H1 (cell line): ENCODE measurements around the gene IL9. TPM values are rescaled to one million over a fixed set of nuclear protein-coding genes. Genes with fewer than 3 reads are reported as not detected.

Experiments
- CTCF ChIA-PET: fragments of 300-600 bp; sonication (Branson Sonifier 250); formaldehyde crosslinking; loops from one replicate; lab custom pipeline; 2021; ENCODE audit not compliant: partially characterized antibody; lab: Charles Lee
- POLR2A ChIA-PET: fragments of 300-600 bp; sonication (Branson Sonifier 250); formaldehyde crosslinking; loops from one replicate; lab custom pipeline; 2021; ENCODE audit warnings: inconsistent platforms; ENCODE audit not compliant: partially characterized antibody; lab: Charles Lee
- DNase-seq, 2 experiments: peaks; one replicate each; pipeline versions ENCODE4 v3.0.0 to v3.0.0-alpha.2; 2010 to 2022; ENCODE audit warnings: low spot score in 2 of 2, low read depth in 1 of 2, mixed read lengths in 1 of 2
- FAIRE-seq: peaks from 2 replicates; lab custom pipeline; 2011; peaks lifted over from hg19 to GRCh38; lab: Jason Lieb, UNC
- H2AFZ ChIP-seq: 2 replicates; pipeline ENCODE4 v1.8.1; 2012; ENCODE audit warnings: low read length, inconsistent platforms
- H2AK5ac ChIP-seq: 2 replicates; pipeline ENCODE4 v1.6.1; 2013; ENCODE audit warnings: low read depth, low read length
- H2BK120ac ChIP-seq: replicated peaks from 2 replicates; pipeline ENCODE3; 2013; ENCODE audit warnings: low read depth, low read length, inconsistent platforms
- H2BK12ac ChIP-seq: 2 replicates; pipeline ENCODE4 v1.6.1; 2013; ENCODE audit warnings: low read depth, low read length
- H2BK15ac ChIP-seq: 2 replicates; pipeline ENCODE4 v1.6.1; 2013; ENCODE audit warnings: low read length
- H2BK20ac ChIP-seq: 2 replicates; pipeline ENCODE4 v1.6.1; 2013; ENCODE audit warnings: low read length
- H2BK5ac ChIP-seq: 2 replicates; pipeline ENCODE4 v1.6.1; 2013; ENCODE audit warnings: low read depth, low read length
- H3K14ac ChIP-seq: 2 replicates; pipeline ENCODE4 v1.6.1; 2013; ENCODE audit warnings: inconsistent platforms; ENCODE audit not compliant: insufficient read length
- H3K18ac ChIP-seq: 2 replicates; pipeline ENCODE4 v1.6.1; 2013; ENCODE audit warnings: low read length; ENCODE audit errors: extremely low read depth
- H3K23ac ChIP-seq: 2 replicates; pipeline ENCODE4 v1.6.1; 2013; ENCODE audit warnings: inconsistent platforms; ENCODE audit not compliant: insufficient read length
- H3K23me2 ChIP-seq: 2 replicates; pipeline ENCODE4 v1.6.1; 2013; ENCODE audit warnings: low read depth, low read length
- H3K27ac ChIP-seq: 2 replicates; pipeline ENCODE4 v1.6.1; 2011; ENCODE audit warnings: low read depth, low read length, inconsistent platforms
- H3K27me3 ChIP-seq, 4 experiments: replicated peaks in 1 of 4; 1 replicate in 1 of 4; 2 replicates in 3 of 4; pipeline versions ENCODE4 v1.6.1 to v1.8.1; 2011 to 2013; ENCODE audit warnings: low read length in 3 of 4, mild to moderate bottlenecking in 3 of 4, inconsistent platforms in 2 of 4, mixed read lengths in 2 of 4, moderate library complexity in 1 of 4; ENCODE audit not compliant: control insufficient read depth in 3 of 4, insufficient read depth in 3 of 4; ENCODE audit errors: extremely low read depth in 1 of 4
- H3K36me3 ChIP-seq, 4 experiments: 2 replicates each; pipeline versions ENCODE4 v1.6.1 to v1.8.1; 2011 to 2013; ENCODE audit warnings: mild to moderate bottlenecking in 4 of 4, low read length in 3 of 4, moderate library complexity in 2 of 4, control low read depth in 1 of 4, inconsistent platforms in 1 of 4; ENCODE audit not compliant: insufficient read depth in 4 of 4, control insufficient read depth in 2 of 4
- H3K4ac ChIP-seq: replicated peaks from 2 replicates; pipeline ENCODE3; 2013; ENCODE audit warnings: low read length, low read depth, mixed read lengths, inconsistent platforms; ENCODE audit not compliant: insufficient read length
- H3K4me1 ChIP-seq, 4 experiments: replicated peaks in 1 of 4; 1 replicate in 1 of 4; 2 replicates in 3 of 4; pipeline versions ENCODE4 v1.6.1 to v1.8.1; 2011 to 2013; ENCODE audit warnings: low read length in 3 of 4, inconsistent platforms in 2 of 4, mixed read lengths in 1 of 4; ENCODE audit not compliant: insufficient read depth in 4 of 4, control insufficient read depth in 3 of 4
- H3K4me2 ChIP-seq, 2 experiments: 2 replicates each; pipeline versions ENCODE4 v1.6.1 to v1.8.1; 2011 to 2013; ENCODE audit warnings: low read depth in 2 of 2, low read length in 2 of 2, control low read depth in 1 of 2, inconsistent platforms in 1 of 2, mild to moderate bottlenecking in 1 of 2; ENCODE audit not compliant: insufficient read depth in 1 of 2
- H3K4me3 ChIP-seq, 4 experiments: fragments of 200-600, 300-600 bp in 1 of 4; sonication (generic), shearing (Covaris generic), sonication (Bioruptor Twin) in 1 of 4; 2 replicates each; pipeline versions ENCODE4 v1.5.1 to v1.8.1; 2011 to 2016; ENCODE audit warnings: low read length in 4 of 4, low read depth in 3 of 4, control low read depth in 2 of 4, inconsistent platforms in 2 of 4, mild to moderate bottlenecking in 2 of 4, mixed read lengths in 1 of 4, moderate library complexity in 1 of 4; ENCODE audit not compliant: insufficient read depth in 2 of 4; ENCODE audit errors: extremely low read depth in 1 of 4
- H3K56ac ChIP-seq: replicated peaks from 2 replicates; pipeline ENCODE3; 2013; ENCODE audit warnings: low read depth, mild to moderate bottlenecking, mixed read lengths, low read length, inconsistent platforms; ENCODE audit not compliant: insufficient read length
- H3K79me1 ChIP-seq: 2 replicates; pipeline ENCODE4 v1.6.1; 2013; ENCODE audit warnings: low read depth, low read length, control low read depth
- H3K79me2 ChIP-seq, 2 experiments: 2 replicates each; pipeline versions ENCODE4 v1.6.1 to v1.8.1; 2012 to 2013; ENCODE audit warnings: low read length in 2 of 2, mild to moderate bottlenecking in 2 of 2, inconsistent platforms in 1 of 2; ENCODE audit not compliant: insufficient read depth in 2 of 2, control insufficient read depth in 1 of 2
- H3K9ac ChIP-seq, 4 experiments: replicated peaks in 1 of 4; 1 replicate in 1 of 4; 2 replicates in 3 of 4; pipeline versions ENCODE4 v1.6.1 to v1.8.1; 2011 to 2013; ENCODE audit warnings: low read depth in 3 of 4, low read length in 3 of 4, control low read depth in 2 of 4, mild to moderate bottlenecking in 2 of 4, moderate library complexity in 2 of 4, inconsistent platforms in 1 of 4; ENCODE audit errors: extremely low read depth in 1 of 4
- H3K9me3 ChIP-seq, 2 experiments: 2 replicates each; pipeline versions ENCODE4 v1.6.1 to v1.8.1; 2012 to 2013; ENCODE audit warnings: mild to moderate bottlenecking in 2 of 2, moderate library complexity in 2 of 2, control low read depth in 1 of 2, inconsistent platforms in 1 of 2, low read depth in 1 of 2, low read length in 1 of 2, mixed read lengths in 1 of 2; ENCODE audit not compliant: insufficient read depth in 2 of 2
- H4K20me1 ChIP-seq, 2 experiments: replicated peaks in 1 of 2; 2 replicates each; pipeline versions ENCODE3 to v1.8.1; 2011 to 2013; ENCODE audit warnings: inconsistent platforms in 2 of 2, low read length in 2 of 2, mild to moderate bottlenecking in 1 of 2; ENCODE audit not compliant: insufficient read depth in 2 of 2, control insufficient read depth in 1 of 2
- H4K5ac ChIP-seq: 2 replicates; pipeline ENCODE4 v1.6.1; 2013; ENCODE audit warnings: low read length, low read depth, mixed read lengths, inconsistent platforms; ENCODE audit not compliant: insufficient read length
- H4K8ac ChIP-seq: 2 replicates; pipeline ENCODE4 v1.8.0; 2013; ENCODE audit warnings: mild to moderate bottlenecking, moderate library complexity, low read length, inconsistent platforms; ENCODE audit not compliant: insufficient read depth; ENCODE audit errors: extremely low read depth
- H4K91ac ChIP-seq: replicated peaks from 2 replicates; pipeline ENCODE3; 2013; ENCODE audit warnings: low read length, mixed read lengths, inconsistent platforms; ENCODE audit not compliant: insufficient read length
- BACH1 ChIP-seq: IDR thresholded peaks from 2 replicates; pipeline ENCODE4 v1.6.1; 2012; ENCODE audit warnings: low read length, improper control_type of control experiment
- BRCA1 ChIP-seq: IDR thresholded peaks from 2 replicates; pipeline ENCODE4 v1.6.1; 2012; ENCODE audit warnings: low read depth, low read length, improper control_type of control experiment
- CHD2 ChIP-seq: IDR thresholded peaks from 2 replicates; pipeline ENCODE4 v1.6.1; 2012; ENCODE audit warnings: low read length, improper control_type of control experiment
- CTCF ChIP-seq, 3 experiments: IDR thresholded peaks; 1 replicate in 2 of 3; 2 replicates in 1 of 3; pipeline versions ENCODE4 v1.5.1 to v1.6.1; 2011; ENCODE audit warnings: low read length in 3 of 3, mild to moderate bottlenecking in 3 of 3, inconsistent platforms in 2 of 3, low read depth in 1 of 3, moderate library complexity in 1 of 3; ENCODE audit not compliant: insufficient read depth in 1 of 3; ENCODE audit errors: control extremely low read depth in 1 of 3
- JUN ChIP-seq: IDR thresholded peaks from 2 replicates; pipeline ENCODE4 v1.6.1; 2011; ENCODE audit warnings: low read depth, mild to moderate bottlenecking, improper control_type of control experiment, low read length
- MAX ChIP-seq: IDR thresholded peaks from 2 replicates; pipeline ENCODE4 v1.6.1; 2012; ENCODE audit warnings: inconsistent platforms
- POU5F1 ChIP-seq: IDR thresholded peaks from 2 replicates; pipeline ENCODE4 v1.6.1; 2011; ENCODE audit warnings: low read depth, mild to moderate bottlenecking, low read length, moderate library complexity
- RNF2 ChIP-seq: fragments of 200-900, 300-1000 bp; sonication (generic); IDR thresholded peaks from 2 replicates; pipeline ENCODE4 v1.7.1; 2016; ENCODE audit warnings: borderline replicate concordance, low read depth, mild to moderate bottlenecking, antibody characterized with exemption, low read length; ENCODE audit not compliant: poor library complexity, severe bottlenecking; ENCODE audit errors: missing control alignments
- SAP30 ChIP-seq: fragments of 300-600 bp; sonication (generic); IDR thresholded peaks from 2 replicates; pipeline ENCODE4 v1.7.1; 2012; ENCODE audit warnings: low read length, moderate library complexity, mild to moderate bottlenecking, inconsistent platforms; ENCODE audit not compliant: insufficient read depth, insufficient replicate concordance
- SIRT6 ChIP-seq: IDR thresholded peaks from one replicate; pipeline ENCODE4 v1.7.1; 2012; ENCODE audit warnings: low read length, inconsistent platforms
- TCF12 ChIP-seq: IDR thresholded peaks from 2 replicates; pipeline ENCODE4 v1.6.1; 2011; ENCODE audit warnings: low read depth, mild to moderate bottlenecking, low read length
- YY1 ChIP-seq: IDR thresholded peaks from 2 replicates; pipeline ENCODE4 v1.6.1; 2011; ENCODE audit warnings: low read depth, mild to moderate bottlenecking, low read length
- WGBS, 2 experiments: shearing (Covaris generic) in 1 of 2; methylation state at CpG; one replicate each; pipeline versions ENCODE4 v1.1.6 to v1.1.7; 2013 to 2015; ENCODE audit warnings: low lambda C conversion rate in 2 of 2, mixed read lengths in 2 of 2, inconsistent platforms in 1 of 2, low coverage in 1 of 2, missing lambda C conversion rate in 1 of 2; ENCODE audit not compliant: insufficient replicate concordance in 2 of 2, insufficient coverage in 1 of 2, insufficient read length in 1 of 2; ENCODE audit errors: extremely low coverage in 1 of 2, missing lambda C conversion rate in 1 of 2; 5-methylcytosine and 5-hydroxymethylcytosine counted together
- polyA plus RNA-seq, 7 experiments: library from polyadenylated mRNA; depleted of rRNA in 3 of 7; stranded (reverse) in 5 of 7; unstranded in 2 of 7; fragments of >200 nt in 5 of 7; fragments of 200-250 nt in 2 of 7; gene quantifications; 1 replicate in 5 of 7; 2 replicates in 1 of 7; 4 replicates in 1 of 7; pipeline versions ENCODE4 v1.2.1 to v1.2.3, GENCODE V29; 2011 to 2013; ENCODE audit warnings: missing spikeins in 2 of 7, mixed read lengths in 2 of 7
- total RNA-seq: library from RNA; stranded (reverse); fragmentation: NEBNext Ultra II Directional; extraction: Animal tissue kit (Norgen Biotek cat#: 25700); gene quantifications from 2 replicates; pipeline ENCODE4 v1.2.1, GENCODE V29; 2021

The IL9 gene
- total and polyA plus RNA-seq, 2 of the 8 experiments (the other 6 are each of a cell fraction or from before 2014, with no cell fraction given) = not detected

GRCh38 chr5:135900276-135900675 lies 4.6 kb upstream of the IL9 start:
- H3K4me1 ChIP-seq = no peaks in the 10 kb centered on the region
- H2BK12ac ChIP-seq = no peak overlapping the region
- no peak overlapping the region for H2BK5ac ChIP-seq
- H3K79me2 ChIP-seq = no peaks in the 10 kb centered on the region
- no peak overlapping the region for H2BK15ac ChIP-seq
- ChIA-PET POLR2A (no interaction called here), CTCF (interaction anchor here (1.1 to 4.7 kb wide), 4 partner anchors 10 to 346 kb away, joined by 3 to 24 read pairs (median 9); no protein-coding TSS in a partner anchor)
- H4K8ac ChIP-seq = no peak overlapping the region
- H4K5ac ChIP-seq = no peak overlapping the region
- FAIRE-seq (no peak), DNase-seq (no peak)
- H3K4ac ChIP-seq = no peak overlapping the region
- H4K91ac ChIP-seq = no peak overlapping the region
- no peak overlapping the region for H3K27ac ChIP-seq
- H3K23me2 ChIP-seq = no peaks in the 10 kb centered on the region
- no peak overlapping the region for H3K56ac ChIP-seq
- H3K14ac ChIP-seq = no peak overlapping the region
- H4K20me1 ChIP-seq = no peaks in the 10 kb centered on the region
- no peaks in the 10 kb centered on the region for H3K9me3 ChIP-seq
- H3K18ac ChIP-seq = no peak overlapping the region
- no peaks in the 10 kb centered on the region for H3K36me3 ChIP-seq
- H2BK20ac ChIP-seq = no peak overlapping the region
- H3K27me3 ChIP-seq = no peaks in the 10 kb centered on the region
- H3K23ac ChIP-seq = no peak overlapping the region
- H3K4me3 ChIP-seq = no peak overlapping the region
- H2AFZ ChIP-seq = no peak overlapping the region
- no peak overlapping the region for H3K4me2 ChIP-seq
- no peak overlapping the region for H2AK5ac ChIP-seq
- no peak overlapping the region for H2BK120ac ChIP-seq
- 86% methylated on average over 3 of the region's 3 CpGs; no CpG with 5 or more reads in 1 of the 2 experiments for WGBS, 2 experiments
- H3K9ac ChIP-seq = no peak overlapping the region
- H3K79me1 ChIP-seq = no peaks in the 10 kb centered on the region
- TF ChIP-seq SIRT6 (no peak), TCF12 (no peak), MAX (no peak), SAP30 (no peak), JUN (no peak), CTCF (IDR thresholded peaks at IDR 0.05; ENCODE audit: control extremely low read depth in 1 of 3, insufficient read depth in 1 of 3, low read depth in 1 of 3, low read length in 3 of 3) (no peak), BRCA1 (no peak), RNF2 (no peak), CHD2 (no peak), POU5F1 (no peak), YY1 (no peak), BACH1 (no peak)
